ENCODE measurements around the gene CPA1.

CPA1 gene

DNA sequence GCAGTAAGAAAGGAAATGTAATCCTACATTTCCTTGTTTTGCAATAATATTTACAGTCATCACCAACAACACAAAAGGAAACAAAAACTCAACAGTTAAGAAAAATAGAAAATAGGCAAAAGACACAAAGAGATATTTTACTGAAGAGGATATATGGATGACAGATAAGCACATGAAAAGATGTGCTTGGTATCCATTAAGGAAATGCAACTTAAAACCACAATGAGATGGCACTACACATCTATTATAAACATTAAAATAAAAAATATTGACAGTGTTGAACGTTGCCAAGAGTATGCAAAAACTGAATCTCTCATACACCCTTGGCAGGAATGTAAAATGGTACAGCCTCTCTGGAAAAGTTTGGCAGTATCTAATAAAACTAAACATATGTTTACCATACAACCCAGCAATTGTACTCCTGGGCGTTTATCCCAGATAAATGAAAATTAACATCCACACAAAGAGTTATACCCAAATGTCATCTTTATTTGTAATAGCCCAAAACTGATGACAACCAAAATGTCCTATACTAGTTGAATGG, 55.1 kb downstream of the CPA1 start:
- Histone ChIP-seq H3K4me1 (ENCODE audit: control insufficient read depth, low read length) (peaks cover 29% of the 10 kb centered on the region), H4K20me1 (ENCODE audit: control insufficient read depth, insufficient read depth, low read depth, low read length) (no peaks in the 10 kb centered on the region)

DNA sequence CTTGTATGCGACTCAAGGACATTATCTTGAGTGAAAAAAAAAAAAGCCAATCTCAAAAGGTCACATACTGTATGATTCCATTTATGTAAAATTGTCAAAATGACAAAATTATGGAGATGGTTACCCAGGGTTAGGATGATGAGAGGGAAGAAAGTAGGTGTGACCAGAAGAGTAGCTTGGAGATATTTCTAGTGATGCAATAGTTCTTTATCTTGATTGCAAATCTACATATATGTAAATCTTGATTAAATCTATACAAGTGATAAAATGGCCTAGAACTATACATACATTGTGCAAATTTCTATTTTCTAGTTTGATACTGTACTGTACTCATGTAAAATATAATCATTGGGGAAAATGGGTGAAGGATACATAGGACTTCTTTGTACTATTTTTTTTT, 56.0 kb downstream of the CPA1 start:
- TF ChIP-seq, protein P1, sequence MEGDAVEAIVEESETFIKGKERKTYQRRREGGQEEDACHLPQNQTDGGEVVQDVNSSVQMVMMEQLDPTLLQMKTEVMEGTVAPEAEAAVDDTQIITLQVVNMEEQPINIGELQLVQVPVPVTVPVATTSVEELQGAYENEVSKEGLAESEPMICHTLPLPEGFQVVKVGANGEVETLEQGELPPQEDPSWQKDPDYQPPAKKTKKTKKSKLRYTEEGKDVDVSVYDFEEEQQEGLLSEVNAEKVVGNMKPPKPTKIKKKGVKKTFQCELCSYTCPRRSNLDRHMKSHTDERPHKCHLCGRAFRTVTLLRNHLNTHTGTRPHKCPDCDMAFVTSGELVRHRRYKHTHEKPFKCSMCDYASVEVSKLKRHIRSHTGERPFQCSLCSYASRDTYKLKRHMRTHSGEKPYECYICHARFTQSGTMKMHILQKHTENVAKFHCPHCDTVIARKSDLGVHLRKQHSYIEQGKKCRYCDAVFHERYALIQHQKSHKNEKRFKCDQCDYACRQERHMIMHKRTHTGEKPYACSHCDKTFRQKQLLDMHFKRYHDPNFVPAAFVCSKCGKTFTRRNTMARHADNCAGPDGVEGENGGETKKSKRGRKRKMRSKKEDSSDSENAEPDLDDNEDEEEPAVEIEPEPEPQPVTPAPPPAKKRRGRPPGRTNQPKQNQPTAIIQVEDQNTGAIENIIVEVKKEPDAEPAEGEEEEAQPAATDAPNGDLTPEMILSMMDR (IDR thresholded peaks at IDR 0.05; ENCODE audit: low read depth, low read length, poor library complexity, severe bottlenecking), result no peak
- no peak for TF ChIP-seq EZH2phosphoT487 (IDR thresholded peaks at IDR 0.05; ENCODE audit: borderline replicate concordance, low read length)
- peaks cover 19% of the 10 kb centered on the region for H3K36me3 ChIP-seq (ENCODE audit: control insufficient read depth, low read length)
- H3K4me3 ChIP-seq (ENCODE audit: low read length), result no peak overlapping the region
- H4K20me1 ChIP-seq (ENCODE audit: control insufficient read depth, insufficient read depth, low read depth, low read length), result no peaks in the 10 kb centered on the region
- H3F3A ChIP-seq (ENCODE audit: control insufficient read depth, insufficient read depth), result no peaks in the 10 kb centered on the region
- peaks cover 31% of the 10 kb centered on the region for H3K4me1 ChIP-seq (ENCODE audit: control insufficient read depth, low read length)
- no peaks in the 10 kb centered on the region for H3K9me2 ChIP-seq (replicated peaks; ENCODE audit: control insufficient read depth, low read length)
- peaks cover 8% of the 10 kb centered on the region; the same call in 1 of the 2 replicates for H3K9me3 ChIP-seq (ENCODE audit: control insufficient read depth, insufficient read depth, low read length)
- peaks cover 61% of the 10 kb centered on the region for H3K79me2 ChIP-seq (ENCODE audit: control insufficient read depth, low read length)
- no peak overlapping the region for H3K4me2 ChIP-seq (ENCODE audit: low read length)
- no peak overlapping the region for H3K27ac ChIP-seq (ENCODE audit: low read depth, low read length)
- no peaks in the 10 kb centered on the region for H3K27me3 ChIP-seq (ENCODE audit: control insufficient read depth, low read length)

More for the DNA sequence above, 55.1 kb downstream of the CPA1 start:
- no peak overlapping the region for H3K27ac ChIP-seq (ENCODE audit: low read depth, low read length)
- no peak overlapping the region for H3K4me2 ChIP-seq (ENCODE audit: low read length)
- peaks cover 19% of the 10 kb centered on the region for H3K36me3 ChIP-seq (ENCODE audit: control insufficient read depth, low read length)
- TF ChIP-seq EZH2phosphoT487 (IDR thresholded peaks at IDR 0.05; ENCODE audit: borderline replicate concordance, low read length), result no peak
- TF ChIP-seq, protein P1 (IDR thresholded peaks at IDR 0.05; ENCODE audit: low read depth, low read length, poor library complexity, severe bottlenecking), result no peak
- no peaks in the 10 kb centered on the region for H3K27me3 ChIP-seq (ENCODE audit: control insufficient read depth, low read length)
- no peaks in the 10 kb centered on the region for H3K9me2 ChIP-seq (replicated peaks; ENCODE audit: control insufficient read depth, low read length)
- H3K79me2 ChIP-seq (ENCODE audit: control insufficient read depth, low read length), result peaks cover 63% of the 10 kb centered on the region
- peaks cover 7% of the 10 kb centered on the region; the same call in 1 of the 2 replicates for H3K9me3 ChIP-seq (ENCODE audit: control insufficient read depth, insufficient read depth, low read length)
- H3K4me3 ChIP-seq (ENCODE audit: low read length), result no peak overlapping the region
- no peaks in the 10 kb centered on the region for H3F3A ChIP-seq (ENCODE audit: control insufficient read depth, insufficient read depth)

All from DOHH2 (cell line).